ENCODE data around the gene HKDC1.

GRCh38 chr10:69201045-69201444 is 19.1 kb upstream of the HKDC1 start:
- no peak for TF ChIP-seq EZH2 (IDR thresholded peaks at IDR 0.05; ENCODE audit: borderline replicate concordance, low read depth, low read length, poor library complexity, severe bottlenecking)
- TF ChIP-seq CTCF (conservative IDR thresholded peaks at IDR 0.05; ENCODE audit: low read depth, low read length): no peak
